GM12872 (cell line): Measurements from ENCODE around the gene LRRC55.

ENCODE experiments used
- TF ChIP-seq, protein P1 (sequence below): IDR thresholded peaks from 3 replicates; pipeline ENCODE4 v1.5.1; 2011; ENCODE audit warnings: low read depth, mild to moderate bottlenecking, low read length, moderate library complexity; ENCODE audit not compliant: insufficient read depth

The LRRC55 gene

DNA sequence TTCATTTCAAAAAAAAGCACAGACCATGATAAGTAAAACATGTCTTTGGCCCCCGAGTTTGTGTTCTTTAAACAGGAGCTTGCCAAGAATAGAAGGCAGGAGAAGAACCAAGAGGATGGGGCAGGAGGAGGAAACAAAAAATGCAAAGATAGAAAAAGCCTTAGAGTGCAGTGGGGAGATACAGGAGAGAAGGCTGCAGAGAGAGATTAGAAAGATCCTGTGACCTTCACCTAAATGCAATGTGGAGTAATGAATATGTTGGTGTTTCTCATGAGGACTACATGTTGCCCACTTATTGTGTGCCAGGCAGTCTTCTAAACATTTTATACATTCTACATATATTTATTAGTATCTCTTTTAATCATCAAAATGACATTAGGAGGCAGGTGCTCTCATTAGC, 57.6 kb downstream of the LRRC55 start:
- TF ChIP-seq, protein P1, sequence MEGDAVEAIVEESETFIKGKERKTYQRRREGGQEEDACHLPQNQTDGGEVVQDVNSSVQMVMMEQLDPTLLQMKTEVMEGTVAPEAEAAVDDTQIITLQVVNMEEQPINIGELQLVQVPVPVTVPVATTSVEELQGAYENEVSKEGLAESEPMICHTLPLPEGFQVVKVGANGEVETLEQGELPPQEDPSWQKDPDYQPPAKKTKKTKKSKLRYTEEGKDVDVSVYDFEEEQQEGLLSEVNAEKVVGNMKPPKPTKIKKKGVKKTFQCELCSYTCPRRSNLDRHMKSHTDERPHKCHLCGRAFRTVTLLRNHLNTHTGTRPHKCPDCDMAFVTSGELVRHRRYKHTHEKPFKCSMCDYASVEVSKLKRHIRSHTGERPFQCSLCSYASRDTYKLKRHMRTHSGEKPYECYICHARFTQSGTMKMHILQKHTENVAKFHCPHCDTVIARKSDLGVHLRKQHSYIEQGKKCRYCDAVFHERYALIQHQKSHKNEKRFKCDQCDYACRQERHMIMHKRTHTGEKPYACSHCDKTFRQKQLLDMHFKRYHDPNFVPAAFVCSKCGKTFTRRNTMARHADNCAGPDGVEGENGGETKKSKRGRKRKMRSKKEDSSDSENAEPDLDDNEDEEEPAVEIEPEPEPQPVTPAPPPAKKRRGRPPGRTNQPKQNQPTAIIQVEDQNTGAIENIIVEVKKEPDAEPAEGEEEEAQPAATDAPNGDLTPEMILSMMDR: no peak

DNA sequence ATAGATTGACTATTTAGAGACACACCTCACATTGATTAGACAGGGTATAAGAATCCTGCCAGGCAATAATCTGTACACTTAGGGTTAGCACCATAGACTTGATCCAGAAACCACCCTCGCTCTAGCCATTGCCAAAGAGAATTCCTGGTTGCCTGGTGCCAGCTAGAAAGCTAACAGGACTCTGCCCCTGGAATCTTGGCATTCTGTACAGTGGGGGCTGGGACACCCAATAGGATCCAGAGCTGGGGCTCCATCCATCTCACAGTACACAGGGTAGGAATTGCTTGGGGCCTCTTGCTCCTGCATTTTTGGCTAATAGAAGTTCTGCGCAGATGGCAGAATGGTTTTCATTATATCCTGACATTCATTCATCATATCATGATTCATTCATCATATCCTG, 58.3 kb downstream of the LRRC55 start:
- TF ChIP-seq, protein P1: no peak

DNA sequence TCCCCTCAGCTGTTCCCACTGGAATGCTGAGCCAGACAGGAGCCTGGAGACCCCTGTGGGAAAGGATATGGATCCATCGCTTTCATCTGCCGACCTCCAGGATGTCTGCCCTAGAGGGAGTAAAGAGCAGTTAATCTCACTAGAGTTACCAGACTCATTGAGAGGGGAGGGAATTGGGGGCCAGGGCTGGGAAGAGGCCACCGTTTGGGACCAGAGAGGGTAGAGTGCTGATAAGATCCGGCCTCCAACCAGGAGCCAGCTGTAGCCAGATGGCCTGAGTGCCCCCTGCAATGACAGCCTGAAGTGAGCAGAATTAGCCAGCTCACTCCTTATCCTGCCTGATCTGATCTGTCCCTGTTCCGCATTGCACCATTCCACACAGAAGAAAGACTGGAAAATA, 59.0 kb downstream of the LRRC55 start:
- TF ChIP-seq, protein P1: no peak
